Astrocyte of the cerebellum (primary cell): ENCODE results near the gene LY6G6F.
"Not testable (repeated sequence)": the region's sequence is repeated elsewhere in the genome, so short reads cannot be mapped to it uniquely, and the experiment has no call there.

Experiments
- DNase-seq: peaks from one replicate; pipeline ENCODE4 v3.0.0-alpha.2; 2011; ENCODE audit warnings: low read depth
- H3K4me3 ChIP-seq: 2 replicates; pipeline ENCODE4 v1.5.1; 2011; ENCODE audit warnings: mild to moderate bottlenecking, low read depth, low read length, moderate library complexity
- in situ Hi-C: cut with HindIII; loops from 2 replicates; pipeline ENCODE4 v1.10.0; 2017; ENCODE audit warnings: low sequenced_read_pairs
- TF ChIP-seq, protein P1 (sequence below): IDR thresholded peaks from 2 replicates; pipeline ENCODE4 v1.5.1; 2012; ENCODE audit warnings: low read length, low read depth, moderate library complexity, mild to moderate bottlenecking; ENCODE audit errors: missing control alignments

The LY6G6F gene

GRCh38 chr6:31702405-31702818 is 4.3 kb upstream of the LY6G6F start:
- DNase-seq = no peak
- in situ Hi-C loops = no loop called here
- peak overlapping the region; percentile 95 for H3K4me3 ChIP-seq

GRCh38 chr6:31702819-31703716 is 3.6 kb upstream of the LY6G6F start, which contains the start of gene ABHD16A:
TSS of gene ABHD16A (minus strand) at chr6:31703324. CDS start at chr6:31703281, 43 bp downstream.
- in situ Hi-C loops = no loop called here
- TF ChIP-seq, protein P1, sequence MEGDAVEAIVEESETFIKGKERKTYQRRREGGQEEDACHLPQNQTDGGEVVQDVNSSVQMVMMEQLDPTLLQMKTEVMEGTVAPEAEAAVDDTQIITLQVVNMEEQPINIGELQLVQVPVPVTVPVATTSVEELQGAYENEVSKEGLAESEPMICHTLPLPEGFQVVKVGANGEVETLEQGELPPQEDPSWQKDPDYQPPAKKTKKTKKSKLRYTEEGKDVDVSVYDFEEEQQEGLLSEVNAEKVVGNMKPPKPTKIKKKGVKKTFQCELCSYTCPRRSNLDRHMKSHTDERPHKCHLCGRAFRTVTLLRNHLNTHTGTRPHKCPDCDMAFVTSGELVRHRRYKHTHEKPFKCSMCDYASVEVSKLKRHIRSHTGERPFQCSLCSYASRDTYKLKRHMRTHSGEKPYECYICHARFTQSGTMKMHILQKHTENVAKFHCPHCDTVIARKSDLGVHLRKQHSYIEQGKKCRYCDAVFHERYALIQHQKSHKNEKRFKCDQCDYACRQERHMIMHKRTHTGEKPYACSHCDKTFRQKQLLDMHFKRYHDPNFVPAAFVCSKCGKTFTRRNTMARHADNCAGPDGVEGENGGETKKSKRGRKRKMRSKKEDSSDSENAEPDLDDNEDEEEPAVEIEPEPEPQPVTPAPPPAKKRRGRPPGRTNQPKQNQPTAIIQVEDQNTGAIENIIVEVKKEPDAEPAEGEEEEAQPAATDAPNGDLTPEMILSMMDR = no peak
- H3K4me3 ChIP-seq = peak within 1 kb of the TSS; percentile 95
- peak; percentile 97 for DNase-seq

More at GRCh38 chr6:31702405-31702818, 4.3 kb upstream of the LY6G6F start:
- TF ChIP-seq, protein P1 = no peak

GRCh38 chr6:31705931-31706330 is 735 bp upstream of the LY6G6F start:
- TF ChIP-seq, protein P1 = no peak
- H3K4me3 ChIP-seq = no peak overlapping the region
- no peak for DNase-seq
- in situ Hi-C loops = no loop called here

GRCh38 chr6:31707701-31708100 is 1.0 kb downstream of the LY6G6F start:
- in situ Hi-C loops = no loop called here
- H3K4me3 ChIP-seq = no peak overlapping the region
- no peak for DNase-seq
- TF ChIP-seq, protein P1 = no peak

DNA sequence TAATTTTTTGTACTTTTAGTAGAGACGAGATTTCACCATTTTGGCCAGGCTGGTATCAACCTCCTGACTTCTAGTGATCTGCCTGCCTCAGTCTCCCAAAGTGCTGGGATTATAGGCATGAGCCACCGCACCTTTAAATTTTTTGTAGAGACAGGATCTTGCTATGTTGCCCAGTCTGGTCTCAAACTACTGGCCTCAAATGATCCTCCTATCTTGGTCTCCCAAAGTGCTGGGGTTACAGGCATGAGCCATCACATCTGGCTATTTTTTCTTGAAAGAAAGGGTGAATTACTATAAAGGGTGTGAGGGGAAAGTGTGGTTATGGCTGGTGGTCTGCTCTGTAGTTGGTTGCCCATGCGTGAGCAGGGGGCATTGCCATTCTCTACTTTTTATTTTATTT is 1.6 kb downstream of the LY6G6F start:
- H3K4me3 ChIP-seq = no peak overlapping the region
- in situ Hi-C loops = no loop called here
- TF ChIP-seq, protein P1 = no peak
- no peak for DNase-seq

DNA sequence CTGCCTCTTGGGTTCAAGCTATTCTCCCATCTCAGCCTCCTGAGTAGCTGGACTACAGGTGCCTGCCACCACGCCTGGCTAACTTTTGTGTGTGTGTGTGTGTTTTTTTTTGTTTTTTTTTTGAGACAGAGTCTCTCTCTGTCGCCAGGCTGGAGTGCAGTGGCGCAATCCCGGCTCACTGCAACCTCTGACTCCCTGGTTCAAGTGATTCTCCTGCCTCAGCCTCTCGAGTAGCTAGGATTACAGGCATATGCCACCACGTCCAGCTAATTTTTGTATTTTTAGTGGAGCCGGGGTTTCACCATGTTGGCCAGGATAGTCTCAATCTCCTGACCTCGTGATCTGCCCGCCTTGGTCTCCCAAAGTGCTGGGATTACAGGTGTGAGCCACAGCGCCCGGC is 2.5 kb downstream of the LY6G6F start:
- H3K4me3 ChIP-seq, in situ Hi-C loops, DNase-seq: not testable (repeated sequence)
